Lower lobe of right lung (tissue), 2 donors: ENCODE data around the gene CADM1. TPM values are rescaled to one million over a fixed set of nuclear protein-coding genes. Genes with fewer than 3 reads are reported as not detected.

Source experiments
- ATAC-seq, 2 donors: fragments of 200-7000 bp; cut with Tn5 transposase; one replicate each; pipeline ENCODE4 v1.9.1; 2020 to 2022; ENCODE audit warnings: mild to moderate bottlenecking in 2 of 2, moderate library complexity in 2 of 2
- DNase-seq: peaks from one replicate; pipeline ENCODE4 v3.0.0-alpha.2; 2020
- H3K27ac ChIP-seq: fragments of 200-600 bp; one replicate; pipeline ENCODE4 v1.8.0; 2022
- H3K27me3 ChIP-seq: fragments of 200-600 bp; one replicate; pipeline ENCODE4 v1.8.0; 2022; ENCODE audit warnings: low read depth
- H3K36me3 ChIP-seq: fragments of 200-600 bp; one replicate; pipeline ENCODE4 v1.8.0; 2022; ENCODE audit warnings: mild to moderate bottlenecking
- H3K4me1 ChIP-seq: fragments of 200-600 bp; one replicate; pipeline ENCODE4 v1.8.0; 2022
- H3K4me3 ChIP-seq: fragments of 200-600 bp; one replicate; pipeline ENCODE4 v1.8.0; 2022; ENCODE audit warnings: mild to moderate bottlenecking
- H3K9me3 ChIP-seq: fragments of 200-600 bp; one replicate; pipeline ENCODE4 v1.8.0; 2022
- intact Hi-C: fragments of 100-400 bp; cut with DNase I; formaldehyde crosslinking; loops from one replicate; pipeline ENCODE4 v1.11.0; 2022
- total RNA-seq: library from RNA; stranded (reverse); fragmentation: NEBNext Ultra II Directional; extraction: Animal tissue kit (Norgen Biotek cat#: 25700); gene quantifications from one replicate; pipeline ENCODE4 v1.2.1, GENCODE V29; 2021
- TF ChIP-seq, protein P1 (sequence below): fragments of 200-600 bp; IDR thresholded peaks from one replicate; pipeline ENCODE4 v1.8.0; 2022; ENCODE audit warnings: antibody characterized with exemption, mild to moderate bottlenecking
- donor health status: DM: no; HTN: yes; CAD: no; lungs with severe emphysema.

CADM1 gene
- total RNA-seq, 1 donor from 2014 or later = 149 TPM

DNA sequence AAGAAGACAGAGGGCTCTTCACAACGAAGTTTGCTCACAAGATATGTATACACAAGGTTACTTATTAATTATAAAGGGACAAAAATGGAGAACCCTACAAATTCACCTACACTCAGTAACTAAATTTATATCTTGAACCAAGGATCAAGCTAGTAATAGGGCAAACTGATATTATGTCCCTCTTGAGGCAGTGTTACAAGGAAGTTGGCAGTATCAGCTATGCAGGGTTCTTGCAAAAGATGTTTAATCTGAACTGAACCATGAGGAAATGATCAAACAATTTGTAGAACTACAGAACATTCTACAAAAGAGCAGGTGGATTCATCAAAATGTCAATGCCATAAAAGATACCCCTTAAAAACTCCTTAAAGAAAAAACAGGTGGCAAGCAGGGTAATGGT is 10.7 kb downstream of the CADM1 start:
- TF ChIP-seq, protein P1, sequence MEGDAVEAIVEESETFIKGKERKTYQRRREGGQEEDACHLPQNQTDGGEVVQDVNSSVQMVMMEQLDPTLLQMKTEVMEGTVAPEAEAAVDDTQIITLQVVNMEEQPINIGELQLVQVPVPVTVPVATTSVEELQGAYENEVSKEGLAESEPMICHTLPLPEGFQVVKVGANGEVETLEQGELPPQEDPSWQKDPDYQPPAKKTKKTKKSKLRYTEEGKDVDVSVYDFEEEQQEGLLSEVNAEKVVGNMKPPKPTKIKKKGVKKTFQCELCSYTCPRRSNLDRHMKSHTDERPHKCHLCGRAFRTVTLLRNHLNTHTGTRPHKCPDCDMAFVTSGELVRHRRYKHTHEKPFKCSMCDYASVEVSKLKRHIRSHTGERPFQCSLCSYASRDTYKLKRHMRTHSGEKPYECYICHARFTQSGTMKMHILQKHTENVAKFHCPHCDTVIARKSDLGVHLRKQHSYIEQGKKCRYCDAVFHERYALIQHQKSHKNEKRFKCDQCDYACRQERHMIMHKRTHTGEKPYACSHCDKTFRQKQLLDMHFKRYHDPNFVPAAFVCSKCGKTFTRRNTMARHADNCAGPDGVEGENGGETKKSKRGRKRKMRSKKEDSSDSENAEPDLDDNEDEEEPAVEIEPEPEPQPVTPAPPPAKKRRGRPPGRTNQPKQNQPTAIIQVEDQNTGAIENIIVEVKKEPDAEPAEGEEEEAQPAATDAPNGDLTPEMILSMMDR = no peak
- Histone ChIP-seq H3K4me3 (no peak overlapping the region), H3K4me1 (peaks cover 20% of the 10 kb centered on the region), H3K9me3 (no peaks in the 10 kb centered on the region), H3K36me3 (no peaks in the 10 kb centered on the region), H3K27me3 (no peaks in the 10 kb centered on the region), H3K27ac (no peak overlapping the region)
- intact Hi-C loops = no loop called here
- DNase-seq = no peak
- ATAC-seq = peak; percentile 43 to 66

DNA sequence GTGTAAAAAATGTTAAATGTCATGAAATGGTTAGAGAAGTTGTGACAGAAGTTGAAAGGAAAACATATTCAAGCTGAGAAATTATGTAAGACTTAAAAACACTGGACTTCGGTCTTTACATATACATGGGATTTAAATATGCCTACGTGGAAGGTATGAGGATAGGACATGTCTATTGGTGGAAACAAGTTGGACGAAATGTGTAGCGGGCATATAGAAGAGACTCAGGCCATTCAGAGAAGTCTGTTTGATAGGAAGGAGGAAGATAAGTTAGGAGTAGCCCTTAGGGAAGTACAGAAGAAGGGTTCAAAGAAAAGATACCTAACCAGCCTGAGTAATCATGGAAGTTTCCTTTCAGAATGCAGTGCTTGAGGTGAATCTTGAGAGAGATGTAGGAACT is 14.7 kb downstream of the CADM1 start:
- ATAC-seq (no peak), DNase-seq (no peak)
- intact Hi-C loops = no loop called here
- TF ChIP-seq, protein P1 = no peak
- H3K9me3 ChIP-seq = no peaks in the 10 kb centered on the region
- no peak overlapping the region for H3K27ac ChIP-seq
- H3K36me3 ChIP-seq = no peaks in the 10 kb centered on the region
- no peak overlapping the region for H3K4me3 ChIP-seq
- no peaks in the 10 kb centered on the region for H3K27me3 ChIP-seq
- H3K4me1 ChIP-seq = peaks cover 6% of the 10 kb centered on the region

DNA sequence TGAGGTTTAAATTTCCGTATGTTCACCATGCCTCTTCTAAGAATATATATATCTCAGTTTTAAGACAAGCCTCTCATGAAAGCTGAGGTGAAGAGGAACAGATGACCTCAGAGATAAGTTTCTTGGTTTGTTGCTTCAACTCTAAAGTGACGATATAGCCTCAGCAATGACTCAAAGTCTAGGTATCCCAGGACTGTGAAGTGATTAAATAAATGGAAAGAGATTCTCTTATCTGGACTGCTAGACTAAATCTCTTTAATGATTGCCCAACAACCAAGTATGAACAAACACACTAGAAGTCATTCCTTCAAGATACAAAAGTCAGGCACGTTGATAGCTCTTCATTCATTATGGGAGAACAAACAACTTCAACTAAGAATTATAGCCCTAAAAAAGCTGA is 15.3 kb downstream of the CADM1 start:
- Histone ChIP-seq H3K4me3 (no peak overlapping the region), H3K27ac (peak overlapping the region; percentile 21), H3K4me1 (peaks cover 1% of the 10 kb centered on the region), H3K27me3 (no peaks in the 10 kb centered on the region), H3K9me3 (no peaks in the 10 kb centered on the region), H3K36me3 (no peaks in the 10 kb centered on the region)
- intact Hi-C loops = no loop called here
- ATAC-seq (peak; percentile 89 to 95), DNase-seq (no peak)
- TF ChIP-seq, protein P1 = no peak

DNA sequence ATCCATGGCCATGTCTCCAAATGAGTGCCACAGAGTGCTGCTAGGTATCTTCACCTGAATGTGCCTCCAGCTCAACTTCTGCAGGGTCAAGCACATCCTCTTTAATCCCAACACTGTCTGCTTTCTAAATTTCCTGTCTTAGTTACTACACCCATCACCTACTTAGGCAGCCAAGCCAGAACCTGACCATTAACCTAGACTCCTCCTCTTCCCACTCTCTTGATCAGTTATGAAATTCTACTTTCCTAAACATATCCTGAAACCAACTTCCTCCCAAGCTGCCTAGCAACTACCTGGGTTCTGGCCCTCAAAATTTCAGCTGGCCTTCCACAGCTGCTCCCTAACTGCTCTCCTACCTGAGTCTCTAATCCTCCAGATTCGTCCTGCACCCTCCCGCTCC is 22.7 kb downstream of the CADM1 start:
- H3K4me3 ChIP-seq = no peak overlapping the region
- TF ChIP-seq, protein P1 = no peak
- DNase-seq (no peak), ATAC-seq (no peak)
- H3K9me3 ChIP-seq = no peaks in the 10 kb centered on the region
- intact Hi-C loops = no loop called here
- H3K36me3 ChIP-seq = no peaks in the 10 kb centered on the region
- no peaks in the 10 kb centered on the region for H3K4me1 ChIP-seq
- no peaks in the 10 kb centered on the region for H3K27me3 ChIP-seq
- no peak overlapping the region for H3K27ac ChIP-seq

DNA sequence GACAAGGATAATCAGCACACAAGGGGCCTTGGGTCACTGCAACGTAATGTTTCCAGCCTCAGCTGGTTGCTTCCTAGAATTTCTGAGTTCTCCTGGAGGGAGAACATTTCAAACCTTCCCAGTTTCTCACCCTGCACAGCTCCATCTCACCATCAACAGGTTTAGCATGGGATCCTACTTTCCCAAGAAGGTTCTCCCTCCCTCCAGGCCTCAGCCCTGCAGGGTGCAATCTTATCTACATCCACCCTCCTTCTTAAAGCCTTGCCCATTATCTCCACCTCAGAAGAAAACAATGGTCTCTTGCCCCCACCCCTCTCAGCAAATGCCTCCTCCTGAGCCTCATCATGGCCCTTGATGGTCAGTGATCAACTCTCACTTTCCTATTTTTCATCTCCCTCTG is 23.6 kb downstream of the CADM1 start:
- Histone ChIP-seq H3K27ac (no peak overlapping the region), H3K27me3 (no peaks in the 10 kb centered on the region), H3K9me3 (no peaks in the 10 kb centered on the region), H3K4me1 (no peaks in the 10 kb centered on the region), H3K36me3 (no peaks in the 10 kb centered on the region), H3K4me3 (no peak overlapping the region)
- DNase-seq (no peak), ATAC-seq (no peak)
- TF ChIP-seq, protein P1 = no peak
- intact Hi-C loops = no loop called here

DNA sequence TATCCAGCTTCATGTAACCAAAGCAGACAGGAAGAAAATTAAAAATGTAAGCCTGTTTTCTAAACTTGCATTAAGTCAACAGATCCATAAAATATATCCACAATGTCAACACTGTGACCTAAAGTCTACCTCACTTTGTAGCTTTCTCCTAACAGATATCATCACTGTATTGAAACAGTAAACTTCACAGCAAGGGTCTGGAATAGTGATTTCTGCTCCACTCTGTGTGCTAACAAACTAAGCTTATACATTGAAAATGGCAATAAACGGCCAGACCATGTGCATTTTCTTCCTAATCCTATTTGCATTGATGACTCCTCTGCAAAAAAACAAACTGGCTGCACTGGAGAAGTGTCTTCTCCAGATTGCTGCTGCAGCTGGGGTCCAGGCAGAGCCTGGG is 26.8 kb downstream of the CADM1 start:
- intact Hi-C loops = no loop called here
- H3K27ac ChIP-seq = no peak overlapping the region

More for the DNA sequence above, 26.8 kb downstream of the CADM1 start:
- no peaks in the 10 kb centered on the region for H3K9me3 ChIP-seq
- ATAC-seq (no peak), DNase-seq (no peak)
- H3K4me1 ChIP-seq = no peaks in the 10 kb centered on the region
- no peaks in the 10 kb centered on the region for H3K27me3 ChIP-seq
- TF ChIP-seq, protein P1 = no peak
- H3K4me3 ChIP-seq = no peak overlapping the region
- no peaks in the 10 kb centered on the region for H3K36me3 ChIP-seq
